Caco-2 (cell line): ENCODE results near the gene SDHB. TPM values are rescaled to one million over a fixed set of nuclear protein-coding genes. Genes with fewer than 3 reads are reported as not detected.
A peak's percentile ranks its signal among the peaks of the same experiment; 100 is the strongest.

Source experiments
- BruUV-seq: library from RNA; stranded (reverse); fragments of 400-500 nt; replicated peaks from 2 replicates; lab custom pipeline; 2021; lab: Mats Ljungman, UMichigan
- CTCF ChIA-PET: fragments of 300-600 bp; sonication (Branson Sonifier 250); formaldehyde crosslinking; loops from one replicate; lab custom pipeline; 2022; ENCODE audit warnings: antibody characterized with exemption; lab: Charles Lee
- POLR2A ChIA-PET: fragments of 300-600 bp; sonication (Branson Sonifier 250); formaldehyde crosslinking; loops from one replicate; lab custom pipeline; 2022; ENCODE audit warnings: antibody characterized with exemption; lab: Charles Lee
- DNase-seq, 2 experiments: peaks; one replicate each; pipeline versions ENCODE4 v3.0.0 to v3.0.0-alpha.2; 2020 to 2022
- H3K27me3 ChIP-seq: replicated peaks from 2 replicates; pipeline ENCODE4 v1.6.0; 2011; ENCODE audit warnings: low read length; ENCODE audit not compliant: control insufficient read depth, insufficient read depth
- H3K36me3 ChIP-seq: 2 replicates; pipeline ENCODE4 v1.5.1; 2011; ENCODE audit warnings: low read length; ENCODE audit not compliant: control insufficient read depth, insufficient read depth
- H3K4me1 ChIP-seq: fragments of 250-450 bp; sonication (Bioruptor Pico); 2 replicates; pipeline ENCODE4 v1.5.1; 2020; ENCODE audit warnings: mild to moderate bottlenecking
- H3K4me3 ChIP-seq: 2 replicates; pipeline ENCODE4 v1.5.1; 2011; ENCODE audit warnings: low read depth, mild to moderate bottlenecking, control low read depth, low read length
- H3K9me3 ChIP-seq: fragments of 250-450 bp; sonication (Bioruptor Pico); 2 replicates; pipeline ENCODE4 v1.5.1; 2020; ENCODE audit warnings: mild to moderate bottlenecking, moderate library complexity
- H3K27ac Mint-ChIP-seq: one replicate; pipeline ENCODE4 v1.8.0; 2022; ENCODE audit warnings: mixed read lengths; ENCODE audit not compliant: unreplicated experiment
- H3K27me3 Mint-ChIP-seq: one replicate; pipeline ENCODE4 v1.8.0; 2022; ENCODE audit warnings: mixed read lengths; ENCODE audit not compliant: insufficient read depth, unreplicated experiment
- H3K36me3 Mint-ChIP-seq: one replicate; pipeline ENCODE4 v1.8.0; 2022; ENCODE audit warnings: mild to moderate bottlenecking, mixed read lengths; ENCODE audit not compliant: insufficient read depth, unreplicated experiment
- H3K4me1 Mint-ChIP-seq: one replicate; pipeline ENCODE4 v1.8.0; 2022; ENCODE audit warnings: low read depth, mixed read lengths; ENCODE audit not compliant: unreplicated experiment
- H3K4me3 Mint-ChIP-seq: one replicate; pipeline ENCODE4 v1.8.0; 2022; ENCODE audit warnings: mild to moderate bottlenecking, moderate library complexity, mixed read lengths; ENCODE audit not compliant: unreplicated experiment
- H3K9me3 Mint-ChIP-seq: one replicate; pipeline ENCODE4 v1.8.0; 2022; ENCODE audit warnings: mixed read lengths; ENCODE audit not compliant: unreplicated experiment
- intact Hi-C: fragments of 100-400 bp; cut with micrococcal nuclease; formaldehyde crosslinking; loops from one replicate; pipeline ENCODE4 v1.10.0; 2022; ENCODE audit not compliant: unreplicated experiment
- total RNA-seq: library from RNA; stranded (reverse); gene quantifications from 2 replicates; pipeline ENCODE4 v1.2.3, GENCODE V29; 2022
- TF ChIP-seq, protein P1 (sequence below), 2 experiments: fragments of 200-600 bp in 1 of 2; IDR thresholded peaks; 1 replicate in 1 of 2; 2 replicates in 1 of 2; pipeline versions ENCODE4 v1.5.1 to v1.8.0; 2011 to 2022; ENCODE audit warnings: antibody characterized with exemption in 1 of 2, control low read depth in 1 of 2, inconsistent platforms in 1 of 2, low read depth in 1 of 2, low read length in 1 of 2, mild to moderate bottlenecking in 1 of 2, moderate library complexity in 1 of 2; ENCODE audit not compliant: insufficient read depth in 1 of 2, severe bottlenecking in 1 of 2, unreplicated experiment in 1 of 2

SDHB gene
- total RNA-seq, 1 experiment from 2014 or later, result 91.5 TPM

DNA sequence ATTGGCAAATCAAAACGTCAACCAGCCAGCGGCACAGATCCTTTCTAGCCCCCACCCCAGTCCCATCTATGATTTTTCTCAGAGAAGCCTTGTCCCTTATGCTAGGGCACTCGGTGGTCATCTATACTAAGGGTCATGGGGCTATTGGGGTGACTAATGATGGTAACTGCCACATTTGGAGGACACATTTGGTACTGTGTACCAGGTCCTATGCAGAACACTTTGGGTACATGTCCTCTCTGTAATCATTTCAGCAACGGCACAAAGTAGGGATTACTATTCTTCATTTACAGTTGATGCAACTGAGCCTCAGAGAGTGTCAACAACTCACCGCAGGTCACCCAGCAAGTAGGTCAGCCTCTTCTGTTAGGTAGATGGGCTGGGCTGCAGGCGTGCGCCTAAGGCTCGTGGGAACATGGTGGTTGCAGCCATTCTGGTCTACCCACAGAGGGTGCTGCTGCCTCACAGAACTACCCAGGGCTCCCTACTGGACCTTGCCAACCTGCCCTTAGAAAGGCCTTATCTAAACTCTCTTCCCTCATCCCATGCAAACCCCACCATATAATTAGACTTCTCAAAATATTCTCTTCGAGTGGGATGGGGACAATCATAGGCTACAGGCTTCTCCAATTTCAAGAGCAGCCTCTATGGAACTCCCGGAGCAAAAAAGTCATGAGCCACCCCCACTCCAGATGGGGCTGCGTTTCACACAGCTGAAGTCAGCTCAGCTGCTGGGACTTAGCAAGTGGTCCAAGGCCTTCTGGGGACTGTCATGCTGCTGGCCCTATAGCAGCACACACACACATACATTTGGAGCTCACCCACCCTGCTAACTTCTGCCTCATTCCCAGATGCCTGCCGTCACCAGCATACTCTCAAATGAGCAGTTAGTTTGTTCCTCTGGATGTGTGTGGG, 5.8 kb upstream of the SDHB start:
- Histone ChIP-seq H3K4me3 (no peak overlapping the region), H3K4me1 (no peaks in the 10 kb centered on the region), H3K36me3 (no peaks in the 10 kb centered on the region), H3K27me3 (no peaks in the 10 kb centered on the region), H3K9me3 (peaks cover 1% of the 10 kb centered on the region; the same call in 1 of the 2 replicates)
- Mint-ChIP-seq H3K4me1 (no peaks in the 10 kb centered on the region), H3K36me3 (no peaks in the 10 kb centered on the region), H3K27me3 (no peaks in the 10 kb centered on the region), H3K9me3 (no peaks in the 10 kb centered on the region), H3K4me3 (no peak overlapping the region), H3K27ac (no peak overlapping the region)
- TF ChIP-seq, protein P1, sequence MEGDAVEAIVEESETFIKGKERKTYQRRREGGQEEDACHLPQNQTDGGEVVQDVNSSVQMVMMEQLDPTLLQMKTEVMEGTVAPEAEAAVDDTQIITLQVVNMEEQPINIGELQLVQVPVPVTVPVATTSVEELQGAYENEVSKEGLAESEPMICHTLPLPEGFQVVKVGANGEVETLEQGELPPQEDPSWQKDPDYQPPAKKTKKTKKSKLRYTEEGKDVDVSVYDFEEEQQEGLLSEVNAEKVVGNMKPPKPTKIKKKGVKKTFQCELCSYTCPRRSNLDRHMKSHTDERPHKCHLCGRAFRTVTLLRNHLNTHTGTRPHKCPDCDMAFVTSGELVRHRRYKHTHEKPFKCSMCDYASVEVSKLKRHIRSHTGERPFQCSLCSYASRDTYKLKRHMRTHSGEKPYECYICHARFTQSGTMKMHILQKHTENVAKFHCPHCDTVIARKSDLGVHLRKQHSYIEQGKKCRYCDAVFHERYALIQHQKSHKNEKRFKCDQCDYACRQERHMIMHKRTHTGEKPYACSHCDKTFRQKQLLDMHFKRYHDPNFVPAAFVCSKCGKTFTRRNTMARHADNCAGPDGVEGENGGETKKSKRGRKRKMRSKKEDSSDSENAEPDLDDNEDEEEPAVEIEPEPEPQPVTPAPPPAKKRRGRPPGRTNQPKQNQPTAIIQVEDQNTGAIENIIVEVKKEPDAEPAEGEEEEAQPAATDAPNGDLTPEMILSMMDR (IDR thresholded peaks at IDR 0.05; ENCODE audit: insufficient read depth in 1 of 2, low read depth in 1 of 2, low read length in 1 of 2, severe bottlenecking in 1 of 2, unreplicated experiment in 1 of 2), result peak; percentile 71 to 74
- intact Hi-C loops, result loop anchor here (1.0 to 5.0 kb wide), 3 partner anchors 60 to 278 kb away; partner anchors contain the start of gene PADI2
- ChIA-PET CTCF (no interaction called here), POLR2A (no interaction called here)
- no TSS peak for BruUV-seq
- peak; percentile 74 to 76 for DNase-seq

- ChIA-PET POLR2A (no interaction called here), CTCF (no interaction called here)
- intact Hi-C loops, result loop anchor here (5.0 kb wide), 1 partner anchor 281 kb away; no protein-coding TSS in a partner anchor
- Histone ChIP-seq H3K9me3 (no peaks in the 10 kb centered on the region), H3K27me3 (no peaks in the 10 kb centered on the region), H3K4me1 (peaks cover 9% of the 10 kb centered on the region), H3K36me3 (no peaks in the 10 kb centered on the region), H3K4me3 (no peak overlapping the region)
- H3K9me3 Mint-ChIP-seq, result no peaks in the 10 kb centered on the region
- DNase-seq, result no peak
- H3K36me3 Mint-ChIP-seq, result peaks cover 6% of the 10 kb centered on the region
- no peak overlapping the region for H3K4me3 Mint-ChIP-seq
- no peaks in the 10 kb centered on the region for H3K27me3 Mint-ChIP-seq
- H3K27ac Mint-ChIP-seq, result no peak overlapping the region
- BruUV-seq, result no TSS peak
- H3K4me1 Mint-ChIP-seq, result no peaks in the 10 kb centered on the region
- TF ChIP-seq, protein P1 (IDR thresholded peaks at IDR 0.05; ENCODE audit: insufficient read depth in 1 of 2, low read depth in 1 of 2, low read length in 1 of 2, severe bottlenecking in 1 of 2, unreplicated experiment in 1 of 2), result no peak
Observed at GRCh38 chr1:17056551-17056950, 2.7 kb upstream of the SDHB start.

- POLR2A ChIA-PET, result no interaction called here
- H3K4me3 ChIP-seq, result no peak overlapping the region
- BruUV-seq, result no TSS peak
- DNase-seq, result no peak
- no peaks in the 10 kb centered on the region for H3K27me3 Mint-ChIP-seq
- H3K4me1 ChIP-seq, result peaks cover 9% of the 10 kb centered on the region
- no peaks in the 10 kb centered on the region for H3K4me1 Mint-ChIP-seq
- CTCF ChIA-PET, result no interaction called here
- no peaks in the 10 kb centered on the region for H3K9me3 Mint-ChIP-seq
- no peak overlapping the region for H3K27ac Mint-ChIP-seq
- TF ChIP-seq, protein P1 (IDR thresholded peaks at IDR 0.05; ENCODE audit: insufficient read depth in 1 of 2, low read depth in 1 of 2, low read length in 1 of 2, severe bottlenecking in 1 of 2, unreplicated experiment in 1 of 2), result no peak
- H3K27me3 ChIP-seq, result no peaks in the 10 kb centered on the region
- H3K9me3 ChIP-seq, result no peaks in the 10 kb centered on the region
- intact Hi-C loops, result loop anchor here (5.0 kb wide), 1 partner anchor 282 kb away; no protein-coding TSS in a partner anchor
- H3K4me3 Mint-ChIP-seq, result no peak overlapping the region
- peaks cover 13% of the 10 kb centered on the region for H3K36me3 Mint-ChIP-seq
- no peaks in the 10 kb centered on the region for H3K36me3 ChIP-seq
Observed at GRCh38 chr1:17055801-17056200, 2.0 kb upstream of the SDHB start.
